A673 (cell line): ENCODE data around the gene RAP1GAP2. TPM values are rescaled to one million over a fixed set of nuclear protein-coding genes. Genes with fewer than 3 reads are reported as not detected.

Experiments
- BruUV-seq: library from RNA; stranded (reverse); fragments of 400-500 nt; replicated peaks from 2 replicates; lab custom pipeline; 2021; lab: Mats Ljungman, UMichigan
- CTCF ChIA-PET: fragments of 300-600 bp; sonication (Branson Sonifier 250); formaldehyde crosslinking; loops from one replicate; lab custom pipeline; 2022; ENCODE audit warnings: antibody characterized with exemption; lab: Charles Lee
- POLR2A ChIA-PET: fragments of 300-600 bp; sonication (Branson Sonifier 250); formaldehyde crosslinking; loops from one replicate; lab custom pipeline; 2022; ENCODE audit warnings: antibody characterized with exemption; ENCODE audit not compliant: low non-redundant PET; lab: Charles Lee
- DNase-seq: peaks from one replicate; pipeline ENCODE4 v3.0.0-alpha.2; 2015; ENCODE audit warnings: low spot score
- H3K27ac ChIP-seq: fragments of 200-600 bp; sonication (generic); 2 replicates; pipeline ENCODE4 v1.5.1; 2016; ENCODE audit warnings: mixed run types, low read depth, mild to moderate bottlenecking, mixed read lengths, antibody characterized with exemption, low read length; ENCODE audit not compliant: poor library complexity, severe bottlenecking
- H3K27me3 ChIP-seq: fragments of 200-600 bp; sonication (generic); replicated peaks from 2 replicates; pipeline ENCODE4 v1.6.1; 2017; ENCODE audit warnings: mixed run types, low read depth, mild to moderate bottlenecking, mixed read lengths, antibody characterized with exemption, low read length; ENCODE audit not compliant: insufficient read depth, poor library complexity
- H3K36me3 ChIP-seq: fragments of 200-600 bp; sonication (generic); 2 replicates; pipeline ENCODE4 v1.6.1; 2016; ENCODE audit warnings: mixed run types, mild to moderate bottlenecking, mixed read lengths, antibody characterized with exemption, low read length; ENCODE audit not compliant: insufficient read depth, poor library complexity, severe bottlenecking
- H3K4me1 ChIP-seq: fragments of 200-600 bp; sonication (generic); 2 replicates; pipeline ENCODE4 v1.6.1; 2017; ENCODE audit warnings: mixed run types, mild to moderate bottlenecking, mixed read lengths, antibody characterized with exemption, low read length; ENCODE audit not compliant: insufficient read depth, poor library complexity, severe bottlenecking
- H3K4me3 ChIP-seq: fragments of 200-600 bp; sonication (generic); 2 replicates; pipeline ENCODE4 v1.5.1; 2016; ENCODE audit warnings: low read depth, mixed run types, mild to moderate bottlenecking, mixed read lengths, low read length; ENCODE audit not compliant: poor library complexity, severe bottlenecking
- H3K9me3 ChIP-seq: fragments of 200-600 bp; sonication (generic); 2 replicates; pipeline ENCODE4 v1.6.1; 2016; ENCODE audit warnings: mixed run types, low read depth, mild to moderate bottlenecking, mixed read lengths, antibody characterized with exemption, low read length; ENCODE audit not compliant: poor library complexity, severe bottlenecking
- EZH2 ChIP-seq: fragments of 200-600 bp; sonication (generic); IDR thresholded peaks from 2 replicates; pipeline ENCODE4 v1.6.1; 2017; ENCODE audit warnings: borderline replicate concordance, low read depth, mild to moderate bottlenecking, mixed read lengths, antibody characterized with exemption, low read length; ENCODE audit not compliant: poor library complexity, severe bottlenecking
- intact Hi-C: fragments of 100-400 bp; cut with micrococcal nuclease; formaldehyde crosslinking; loops from one replicate; pipeline ENCODE4 v1.10.0; 2022; ENCODE audit not compliant: unreplicated experiment
- total RNA-seq: library from RNA; stranded (reverse); gene quantifications from 2 replicates; pipeline ENCODE4 v1.2.3, GENCODE V29; 2021
- TF ChIP-seq, protein P1 (sequence below): fragments of 300-800, 200-600 bp; sonication (generic); conservative IDR thresholded peaks from 2 replicates; pipeline ENCODE4 v1.5.1; 2017; ENCODE audit warnings: low read depth, mild to moderate bottlenecking, antibody characterized with exemption, low read length, moderate library complexity, mixed read lengths

Gene RAP1GAP2
- total RNA-seq, 1 experiment from 2014 or later, result 0.06 TPM

DNA sequence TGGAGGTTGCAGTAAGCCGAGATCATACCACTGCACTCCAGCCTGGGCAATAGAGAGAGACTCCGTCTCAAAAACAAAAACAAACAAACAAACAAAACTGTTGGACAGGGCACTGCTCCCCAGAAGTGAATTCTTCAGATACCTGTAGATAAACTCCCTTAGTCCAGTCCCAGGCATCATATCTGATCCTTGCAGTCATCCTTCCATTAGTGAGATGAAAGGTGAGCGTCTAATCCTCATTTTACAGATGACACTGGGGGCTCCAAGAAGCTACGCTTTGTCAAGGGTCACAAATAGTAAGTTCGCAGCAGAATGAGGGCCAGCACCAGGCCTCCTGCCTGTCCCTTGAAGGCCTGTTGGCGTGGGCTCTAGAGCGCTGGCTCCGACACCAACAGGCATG, 165.2 kb downstream of the RAP1GAP2 start:
- no peak overlapping the region for H3K4me3 ChIP-seq
- TF ChIP-seq, protein P1, sequence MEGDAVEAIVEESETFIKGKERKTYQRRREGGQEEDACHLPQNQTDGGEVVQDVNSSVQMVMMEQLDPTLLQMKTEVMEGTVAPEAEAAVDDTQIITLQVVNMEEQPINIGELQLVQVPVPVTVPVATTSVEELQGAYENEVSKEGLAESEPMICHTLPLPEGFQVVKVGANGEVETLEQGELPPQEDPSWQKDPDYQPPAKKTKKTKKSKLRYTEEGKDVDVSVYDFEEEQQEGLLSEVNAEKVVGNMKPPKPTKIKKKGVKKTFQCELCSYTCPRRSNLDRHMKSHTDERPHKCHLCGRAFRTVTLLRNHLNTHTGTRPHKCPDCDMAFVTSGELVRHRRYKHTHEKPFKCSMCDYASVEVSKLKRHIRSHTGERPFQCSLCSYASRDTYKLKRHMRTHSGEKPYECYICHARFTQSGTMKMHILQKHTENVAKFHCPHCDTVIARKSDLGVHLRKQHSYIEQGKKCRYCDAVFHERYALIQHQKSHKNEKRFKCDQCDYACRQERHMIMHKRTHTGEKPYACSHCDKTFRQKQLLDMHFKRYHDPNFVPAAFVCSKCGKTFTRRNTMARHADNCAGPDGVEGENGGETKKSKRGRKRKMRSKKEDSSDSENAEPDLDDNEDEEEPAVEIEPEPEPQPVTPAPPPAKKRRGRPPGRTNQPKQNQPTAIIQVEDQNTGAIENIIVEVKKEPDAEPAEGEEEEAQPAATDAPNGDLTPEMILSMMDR, result no peak
- no peak for TF ChIP-seq EZH2
- H3K36me3 ChIP-seq, result no peaks in the 10 kb centered on the region
- H3K27ac ChIP-seq, result no peak overlapping the region
- POLR2A ChIA-PET, result no interaction called here
- no peaks in the 10 kb centered on the region for H3K9me3 ChIP-seq
- CTCF ChIA-PET, result no interaction called here
- no peaks in the 10 kb centered on the region for H3K4me1 ChIP-seq
- H3K27me3 ChIP-seq, result no peaks in the 10 kb centered on the region
- intact Hi-C loops, result no loop called here
- DNase-seq, result no peak
- BruUV-seq, result no TSS peak

DNA sequence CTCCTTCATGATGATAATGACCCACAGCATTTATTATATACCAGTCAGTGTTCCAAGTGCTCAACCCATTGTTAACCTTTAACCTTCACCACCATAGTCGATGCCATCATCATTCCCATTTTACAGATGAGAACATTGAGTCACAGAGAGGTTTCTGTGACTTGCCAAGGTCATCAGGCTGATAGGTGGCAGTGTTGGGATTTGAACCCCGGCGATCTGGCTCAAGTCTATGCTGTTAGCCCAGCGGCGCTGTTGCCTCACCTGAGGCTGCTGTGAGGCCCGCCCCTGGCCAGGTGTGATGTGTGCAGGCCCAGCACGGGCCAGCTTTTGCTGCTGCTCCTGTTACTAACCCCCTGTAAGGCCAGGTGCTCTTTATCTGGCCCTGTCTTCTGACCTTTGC, 166.0 kb downstream of the RAP1GAP2 start:
- BruUV-seq, result no TSS peak
- Histone ChIP-seq H3K36me3 (no peaks in the 10 kb centered on the region), H3K27me3 (peaks cover under 1% of the 10 kb centered on the region), H3K4me1 (no peaks in the 10 kb centered on the region), H3K4me3 (no peak overlapping the region), H3K27ac (no peak overlapping the region), H3K9me3 (no peaks in the 10 kb centered on the region)
- ChIA-PET POLR2A (no interaction called here), CTCF (no interaction called here)
- DNase-seq, result no peak
- no peak for TF ChIP-seq EZH2
- TF ChIP-seq, protein P1, result no peak
- intact Hi-C loops, result no loop called here

DNA sequence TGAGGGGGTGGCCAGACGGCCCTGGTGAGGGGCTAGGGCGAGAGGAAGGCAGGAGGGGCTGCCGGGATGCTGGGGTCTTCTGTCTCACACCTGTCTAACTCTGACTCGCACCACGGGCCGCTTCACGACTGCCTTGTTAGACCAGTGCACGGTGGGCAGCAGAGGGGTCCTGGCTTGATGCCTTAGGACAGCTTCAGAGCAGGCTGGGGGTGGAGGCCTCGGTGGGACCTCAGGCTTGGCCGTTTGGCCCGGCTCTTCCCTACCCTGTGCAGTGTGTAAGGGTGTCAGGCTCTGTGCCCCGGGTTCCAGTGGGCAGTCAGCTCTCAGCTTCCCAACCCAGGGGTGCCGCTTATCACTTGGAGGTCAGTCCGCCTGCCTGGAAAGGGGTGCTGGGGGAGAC, 166.5 kb downstream of the RAP1GAP2 start:
- POLR2A ChIA-PET, result no interaction called here

More for the DNA sequence above, 166.5 kb downstream of the RAP1GAP2 start:
- CTCF ChIA-PET, result no interaction called here
- no TSS peak for BruUV-seq
- no peaks in the 10 kb centered on the region for H3K36me3 ChIP-seq
- no peaks in the 10 kb centered on the region for H3K4me1 ChIP-seq
- H3K27me3 ChIP-seq, result peaks cover 6% of the 10 kb centered on the region
- TF ChIP-seq, protein P1, result no peak
- no peak for TF ChIP-seq EZH2
- H3K9me3 ChIP-seq, result no peaks in the 10 kb centered on the region
- no peak overlapping the region for H3K4me3 ChIP-seq
- no peak for DNase-seq
- intact Hi-C loops, result no loop called here
- no peak overlapping the region for H3K27ac ChIP-seq
